GM18868 (cell line): Measurements from ENCODE around the gene SNX13.
A peak's percentile ranks its signal among the peaks of the same experiment; 100 is the strongest.
"Not testable (repeated sequence)": the region's sequence is repeated elsewhere in the genome, so short reads cannot be mapped to it uniquely, and the experiment has no call there.

ENCODE experiments used
- ATAC-seq: cut with Tn5 transposase; IDR thresholded peaks from one replicate; pipeline ENCODE4 v1.9.1; 2021; ENCODE audit warnings: mild to moderate bottlenecking, moderate library complexity; ENCODE audit not compliant: unreplicated experiment

The SNX13 gene

DNA sequence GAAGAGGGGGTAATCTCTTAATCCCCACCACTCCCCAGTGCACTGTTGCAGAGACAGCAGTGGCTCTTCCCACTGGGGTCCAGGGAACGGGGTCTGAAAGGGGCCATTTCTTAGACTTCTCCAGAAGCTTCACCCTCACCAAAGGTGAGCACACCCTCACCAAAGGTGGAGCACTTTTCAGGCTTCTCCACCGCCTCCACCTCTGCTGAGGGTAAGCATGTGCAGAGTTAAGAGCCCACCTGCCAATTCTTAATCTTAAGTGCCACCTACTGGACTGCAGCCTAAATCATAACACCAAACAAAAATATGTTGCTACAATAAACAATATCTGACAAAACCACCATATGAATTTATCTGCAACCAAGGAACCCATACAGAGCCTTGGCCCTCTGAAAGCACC lies 27.0 kb downstream of the SNX13 start:
- ATAC-seq, result no peak

DNA sequence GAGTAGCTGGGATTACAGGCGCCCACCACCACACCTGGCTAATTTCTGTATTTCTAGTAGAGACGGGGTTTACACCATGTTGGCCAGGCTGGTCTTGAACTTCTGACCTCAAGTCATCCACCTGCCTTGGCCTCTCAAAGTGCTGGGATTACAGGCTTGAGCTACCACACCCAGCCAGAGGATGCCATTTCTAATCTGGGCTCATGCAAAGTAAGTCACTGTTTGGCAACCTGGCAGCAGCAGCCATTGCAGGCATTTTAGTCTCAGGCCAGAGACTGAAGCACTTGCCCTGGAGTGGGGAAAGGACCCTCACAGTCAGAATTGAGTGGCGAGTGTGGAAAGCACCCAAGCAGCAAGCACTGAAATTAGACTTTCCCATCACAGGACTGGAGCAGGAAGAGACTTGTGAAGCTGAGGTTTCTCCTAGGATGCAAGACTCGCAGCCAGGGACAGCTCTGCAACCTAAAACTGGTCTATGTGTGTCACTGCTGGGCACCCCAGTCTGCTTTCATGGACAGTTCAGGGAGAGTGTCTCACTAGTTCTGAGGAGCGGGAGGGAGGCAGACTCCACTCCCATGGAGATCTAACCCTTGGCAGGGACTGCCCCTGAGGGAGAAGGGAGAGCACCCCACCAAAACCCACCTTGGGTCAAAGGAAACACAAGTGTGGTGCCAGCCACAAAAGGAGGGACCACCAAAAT lies 27.6 kb downstream of the SNX13 start:
- no peak for ATAC-seq

DNA sequence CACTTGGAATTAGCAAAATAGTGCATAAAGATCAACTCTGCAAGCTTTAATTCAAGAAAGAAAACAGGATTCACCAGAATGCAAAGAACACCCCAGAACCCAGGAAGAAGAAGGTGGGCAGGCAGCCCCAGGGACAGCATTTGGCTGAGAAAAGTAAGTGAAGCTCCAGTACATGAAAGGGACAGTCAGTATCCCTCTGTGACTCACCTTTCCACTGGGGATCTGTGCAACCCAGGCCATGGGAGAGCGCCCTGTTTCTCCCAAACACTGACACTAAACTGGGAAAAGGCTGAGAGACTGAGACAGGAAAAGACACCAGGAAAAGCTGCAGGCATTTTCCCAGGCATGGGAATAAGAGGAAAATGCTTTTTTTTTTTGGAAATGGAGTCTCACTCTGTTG lies 28.2 kb downstream of the SNX13 start:
- ATAC-seq, result no peak

DNA sequence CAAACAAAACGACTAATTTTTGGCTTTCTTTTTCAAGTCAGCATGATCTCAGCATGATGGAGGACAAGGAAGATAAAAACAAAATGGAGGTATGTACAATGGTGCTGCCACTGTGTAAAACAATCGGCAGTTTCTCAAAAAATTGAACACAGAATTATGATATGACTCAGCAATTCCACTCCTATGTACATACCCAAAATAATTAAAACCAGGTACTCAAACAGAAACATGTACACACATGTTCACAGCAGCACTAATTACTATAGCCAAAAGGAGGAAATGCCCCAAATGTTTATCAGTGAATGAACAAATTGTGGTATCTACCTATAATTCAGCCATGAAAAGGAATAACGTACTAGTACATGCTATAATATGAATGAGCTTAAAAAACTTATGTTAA lies 29.9 kb downstream of the SNX13 start:
- no peak for ATAC-seq

DNA sequence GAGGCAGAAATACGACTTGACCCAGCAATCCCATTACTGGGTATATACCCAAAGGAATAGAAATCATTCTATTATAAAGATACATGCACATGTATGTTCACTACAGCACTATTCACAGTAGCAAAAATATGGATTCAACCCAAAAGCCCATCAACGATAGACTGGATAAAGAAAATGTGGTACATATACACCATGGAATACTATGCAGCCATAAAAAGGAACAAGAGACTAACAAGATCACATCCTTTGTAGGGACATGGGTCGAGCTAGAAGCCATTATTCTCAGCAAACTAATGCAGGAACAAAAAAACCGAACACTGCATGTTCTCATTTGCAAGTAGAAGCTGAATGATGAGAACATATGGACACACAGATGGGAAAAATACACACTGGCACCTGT lies 31.0 kb downstream of the SNX13 start:
- not testable (repeated sequence) for ATAC-seq

DNA sequence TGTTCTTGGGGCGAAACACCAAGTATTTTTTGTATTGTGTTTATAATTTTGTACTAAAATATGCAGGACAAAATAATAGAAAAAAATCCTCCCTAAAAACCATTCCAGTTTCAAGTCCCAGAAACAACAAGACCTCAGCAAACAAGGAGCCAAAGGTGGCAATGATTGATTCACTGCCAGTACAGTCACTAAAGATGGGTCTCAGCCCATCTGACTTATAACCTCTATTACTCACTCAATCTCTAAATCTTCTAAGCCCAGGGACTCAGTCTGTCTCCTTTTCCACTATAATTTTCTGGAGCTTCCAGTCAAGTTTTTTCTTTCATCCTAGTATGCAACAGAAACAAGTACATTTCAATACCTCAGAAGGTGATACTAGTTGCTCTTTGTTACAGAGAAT lies 33.3 kb downstream of the SNX13 start:
- ATAC-seq, result no peak

DNA sequence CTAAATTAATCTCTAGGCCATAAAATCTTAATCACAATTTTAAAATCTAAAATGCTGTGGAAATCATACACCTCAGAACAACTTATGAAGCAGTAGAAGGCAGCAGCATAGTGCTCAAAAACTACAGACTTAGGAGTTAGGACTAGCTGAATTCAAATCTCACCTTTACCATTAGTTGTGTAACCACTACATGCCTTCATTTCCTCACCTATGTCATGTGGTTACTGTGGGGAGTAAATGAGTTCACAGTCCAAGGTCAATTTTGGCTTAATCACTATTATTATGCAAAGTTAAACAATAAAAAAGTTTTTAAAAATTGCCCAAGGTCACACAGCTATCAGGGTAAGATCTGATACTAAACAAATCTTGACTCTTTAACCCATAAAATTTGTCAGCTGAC lies 37.0 kb downstream of the SNX13 start:
- no peak for ATAC-seq

DNA sequence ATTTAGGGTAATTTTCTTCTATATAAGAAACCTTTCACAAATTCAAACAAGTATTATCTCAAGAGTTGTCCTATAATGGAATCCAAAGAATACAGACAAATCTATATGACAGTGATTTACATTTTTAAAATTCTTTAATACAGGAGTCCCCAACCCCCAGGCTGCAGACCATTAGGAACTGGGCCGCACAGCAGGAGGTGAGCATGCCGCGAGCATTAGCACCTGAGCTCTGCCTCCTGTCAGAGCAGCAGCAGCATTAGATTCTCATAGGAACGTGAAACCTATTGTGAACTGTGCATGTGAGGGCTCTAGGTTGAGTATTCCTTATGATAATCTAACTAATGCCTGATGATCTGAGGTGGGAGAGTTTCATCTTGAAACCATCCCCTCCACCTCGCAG lies 37.7 kb downstream of the SNX13 start:
- ATAC-seq, result no peak

DNA sequence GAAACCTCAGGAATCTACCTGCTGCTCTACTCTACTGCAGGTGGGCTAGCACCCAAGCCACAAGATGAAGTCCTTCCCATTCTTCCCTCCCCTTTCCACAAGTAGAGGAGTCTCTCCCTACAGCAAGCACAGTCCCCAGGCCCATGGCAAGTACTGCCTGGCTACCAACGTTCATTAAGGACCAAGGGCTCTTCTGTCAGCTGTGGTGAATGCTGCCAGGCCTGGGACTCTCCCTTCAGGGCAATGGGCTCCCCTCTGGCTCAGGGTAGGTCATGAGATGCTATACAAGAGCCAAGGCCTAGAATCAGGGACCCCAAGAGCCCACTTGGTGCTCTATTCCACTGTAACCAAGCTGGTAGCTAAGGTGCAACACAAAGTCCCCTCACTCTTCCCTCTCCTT lies 39.8 kb downstream of the SNX13 start:
- ATAC-seq, result no peak

DNA sequence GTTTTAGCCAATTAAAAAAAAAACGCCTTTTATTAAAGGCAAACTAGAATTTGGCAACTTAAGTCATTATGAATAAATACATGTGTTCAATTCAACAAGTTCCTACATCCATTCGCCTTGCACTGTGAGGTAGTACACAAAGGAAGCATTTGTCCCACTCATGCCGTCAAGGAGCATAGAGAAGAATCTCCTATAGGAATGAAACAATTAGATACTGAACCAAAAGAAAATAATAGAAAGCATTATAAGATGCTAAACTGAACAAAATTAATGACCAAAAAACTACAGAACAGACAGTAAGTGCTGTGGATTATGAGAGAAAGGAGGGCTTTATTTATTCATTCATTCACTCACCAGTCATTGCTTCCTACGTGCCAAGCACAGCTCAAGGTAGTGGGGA lies 42.2 kb downstream of the SNX13 start:
- ATAC-seq, result no peak

DNA sequence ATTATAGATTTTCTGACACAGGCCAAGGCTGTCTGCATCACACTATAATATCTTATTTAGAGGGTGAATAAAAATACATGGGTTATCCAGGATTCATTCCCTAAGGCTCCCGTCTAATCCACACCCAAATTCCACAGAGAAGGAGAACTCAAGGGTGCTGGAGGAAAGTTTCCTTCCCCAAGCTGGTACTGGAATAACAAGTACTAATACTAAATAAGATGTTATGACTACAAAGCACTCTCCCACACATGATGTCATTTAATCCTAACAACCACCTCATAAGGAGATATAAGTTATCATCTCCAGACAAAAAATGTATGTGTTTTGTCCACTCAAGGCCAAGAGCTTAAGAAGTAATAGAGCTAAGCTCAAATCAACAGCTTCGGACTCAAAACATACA lies 53.0 kb downstream of the SNX13 start:
- ATAC-seq, result no peak

DNA sequence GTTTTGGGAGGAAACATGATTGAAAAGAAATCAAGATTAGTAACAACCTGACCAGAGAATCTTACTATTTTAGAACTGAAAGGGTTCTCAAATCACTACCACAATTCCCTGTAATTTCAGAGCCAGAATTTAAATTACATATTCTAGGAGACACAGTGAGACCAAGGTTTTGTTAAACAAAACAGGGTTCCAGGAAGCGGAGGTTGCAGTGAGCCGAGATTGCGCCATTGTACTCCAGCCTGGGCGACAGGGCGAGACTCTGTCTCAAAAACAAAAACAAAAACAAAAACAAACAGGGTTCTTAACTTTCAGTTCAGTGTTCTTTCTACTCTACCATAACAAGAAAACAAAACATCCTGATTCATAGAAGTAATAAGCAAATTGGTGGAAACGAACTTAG lies 57.6 kb downstream of the SNX13 start:
- no peak for ATAC-seq

DNA sequence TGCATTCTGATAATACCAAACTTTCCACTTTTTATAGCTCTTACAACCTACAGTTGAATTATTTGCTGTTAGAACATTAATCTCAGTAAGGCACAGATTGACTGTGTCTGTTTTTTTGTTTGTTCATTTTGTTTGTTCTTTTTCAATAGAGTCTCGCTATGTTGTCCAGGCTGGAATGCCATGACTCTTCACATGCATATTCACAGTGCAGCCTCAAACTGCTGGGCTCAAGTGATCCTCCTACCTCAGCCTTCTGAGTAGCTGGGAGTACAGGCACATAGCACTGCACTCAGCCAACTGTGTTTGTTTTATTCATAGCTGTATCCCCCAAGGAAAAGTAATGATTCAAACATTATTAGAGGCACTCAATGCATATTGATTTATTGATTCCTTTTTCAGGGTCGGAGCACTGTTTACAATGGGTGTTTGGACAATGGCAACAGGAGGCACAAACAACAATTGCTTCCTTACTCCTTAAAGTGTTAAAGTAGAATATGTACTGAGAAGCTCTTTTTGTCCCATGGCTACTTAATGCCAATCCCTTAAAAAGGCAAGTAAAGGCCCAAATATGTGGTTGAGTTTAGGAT lies 61.1 kb downstream of the SNX13 start:
- ATAC-seq, result no peak

DNA sequence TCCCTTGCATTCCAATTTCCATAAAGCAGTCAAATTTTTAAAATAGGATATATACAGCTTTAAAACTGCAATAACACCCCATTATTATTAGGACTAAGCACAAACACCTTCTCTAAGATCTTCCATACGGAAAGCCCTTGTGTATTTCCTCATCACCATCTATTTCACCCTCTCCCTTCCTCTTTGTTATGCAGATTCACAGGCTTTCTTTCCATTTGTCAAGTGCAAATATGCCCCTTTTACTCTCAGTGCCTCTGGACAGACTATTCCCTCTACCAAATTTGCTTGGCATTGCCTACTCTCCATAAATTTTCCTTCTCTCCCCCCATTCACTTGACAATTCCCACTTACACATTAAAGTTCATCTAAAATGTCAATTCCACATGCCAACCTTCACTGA lies 61.7 kb downstream of the SNX13 start:
- ATAC-seq, result no peak

DNA sequence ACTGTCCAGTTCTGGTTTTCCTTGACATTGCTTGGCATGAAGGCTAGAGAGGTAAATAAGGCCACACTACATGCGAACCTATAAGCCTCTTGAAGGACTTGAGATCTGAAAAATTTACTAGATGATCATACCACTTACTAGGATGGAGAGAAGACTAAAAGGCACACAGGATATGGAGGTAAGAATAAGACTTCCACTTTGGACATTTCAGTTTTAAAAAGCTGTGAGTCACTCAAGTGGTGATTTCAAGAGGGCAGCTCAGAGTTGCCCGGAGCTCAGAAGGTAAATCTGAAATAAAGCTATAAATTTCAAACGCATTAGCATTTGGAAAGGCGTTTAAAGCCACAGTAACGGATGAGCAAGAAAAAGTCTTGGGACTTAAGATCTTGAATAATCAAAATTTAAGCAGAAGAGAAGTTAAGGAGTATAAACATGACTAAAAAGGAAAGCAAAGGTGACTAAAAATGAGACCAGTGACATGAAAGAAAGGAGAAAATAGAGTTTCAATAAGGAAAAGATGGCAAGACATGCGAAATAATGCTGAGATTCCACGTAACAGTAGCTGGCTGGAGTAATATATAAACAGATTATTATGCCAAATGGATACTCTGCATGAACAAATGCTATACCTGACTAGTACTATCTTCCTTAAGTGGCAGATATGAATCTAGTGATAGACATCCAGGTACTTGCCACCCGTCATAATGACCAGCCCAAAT lies 68.3 kb downstream of the SNX13 start:
- no peak for ATAC-seq

DNA sequence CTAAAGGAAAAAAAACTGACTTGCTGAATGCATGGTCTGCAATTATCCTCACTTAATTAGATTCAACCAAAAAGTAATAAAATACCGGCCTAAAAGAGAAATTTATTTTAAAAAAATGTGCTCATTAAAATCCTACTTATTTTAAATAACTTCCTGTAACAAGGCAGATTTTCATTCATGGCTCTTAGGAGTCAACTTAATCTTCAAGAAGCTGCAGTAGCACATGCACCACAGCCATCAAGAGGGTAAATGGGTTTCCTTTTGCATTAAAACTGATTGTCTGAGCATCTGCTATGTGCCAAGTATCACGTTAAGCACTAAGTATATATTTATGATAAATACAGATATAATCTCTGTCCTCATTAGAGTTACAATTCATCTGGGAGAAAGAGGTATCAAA lies 69.9 kb downstream of the SNX13 start:
- no peak for ATAC-seq

DNA sequence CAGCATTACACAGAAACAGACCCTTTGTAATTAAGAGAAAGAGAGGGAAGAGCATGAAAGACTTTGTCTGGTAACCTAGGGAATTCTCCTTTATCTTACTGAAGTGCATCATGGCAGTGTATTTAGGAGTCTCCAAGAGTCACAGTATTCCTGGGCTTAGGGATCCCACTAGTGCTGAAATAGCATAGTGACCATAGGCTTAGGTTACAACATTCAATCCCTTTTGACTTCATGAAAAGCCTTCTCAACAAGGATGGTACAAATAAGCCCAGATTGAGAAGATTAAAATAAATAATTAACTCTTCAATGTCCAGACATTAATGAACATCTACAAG lies 76.5 kb downstream of the SNX13 start:
- no peak for ATAC-seq

DNA sequence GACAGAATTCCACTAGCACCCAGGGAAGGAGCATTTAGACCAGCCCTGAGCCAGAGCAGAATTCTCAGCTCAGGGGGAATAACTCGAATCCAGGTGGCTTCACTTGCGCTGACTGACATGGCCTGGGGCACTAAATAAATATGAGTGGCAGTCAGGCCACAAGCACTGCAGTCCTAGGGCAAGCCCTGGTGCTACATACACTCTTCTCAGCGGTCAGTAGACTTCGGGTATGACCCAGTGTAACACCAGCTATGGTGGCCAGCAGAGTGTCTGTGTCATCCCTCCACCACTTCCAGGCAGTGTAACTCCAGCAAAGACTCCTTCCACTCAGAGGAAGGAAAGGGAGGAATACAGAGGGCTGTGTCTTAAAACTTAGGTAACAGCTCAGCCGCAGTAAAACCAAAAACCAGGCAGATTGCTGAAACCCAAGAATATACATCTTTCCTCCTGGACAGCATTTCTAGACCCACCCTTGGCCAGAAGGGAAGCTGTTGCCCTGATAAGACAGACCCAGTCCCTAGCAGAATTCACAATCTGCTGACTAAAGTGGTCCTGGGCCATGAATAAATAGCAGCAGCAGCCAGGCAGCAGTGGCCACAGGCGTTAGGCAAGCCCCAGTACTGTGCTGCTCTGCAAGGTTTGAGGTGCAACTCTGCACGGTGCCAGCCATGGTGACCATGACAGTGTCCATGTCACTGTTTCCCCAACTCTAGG lies 77.0 kb downstream of the SNX13 start:
- no peak for ATAC-seq

DNA sequence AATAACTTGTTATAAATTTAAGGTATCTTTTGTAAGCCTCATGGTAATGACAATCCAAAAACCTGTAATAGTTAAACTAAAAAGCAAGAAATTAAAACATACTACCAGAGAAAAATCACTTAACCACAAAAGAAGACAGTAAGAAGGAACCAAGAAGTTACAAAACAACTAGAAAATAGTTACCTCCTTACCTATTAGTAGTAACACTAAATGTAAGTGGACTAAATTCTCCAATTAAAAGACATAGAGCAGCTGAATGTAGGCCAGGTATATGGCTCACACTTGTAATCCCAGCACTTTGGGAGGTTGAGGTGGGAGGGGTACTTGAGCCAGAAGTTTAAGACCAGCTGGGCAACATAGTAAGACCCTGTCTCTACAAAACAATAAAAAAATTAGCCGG lies 84.0 kb downstream of the SNX13 start:
- ATAC-seq, result no peak

DNA sequence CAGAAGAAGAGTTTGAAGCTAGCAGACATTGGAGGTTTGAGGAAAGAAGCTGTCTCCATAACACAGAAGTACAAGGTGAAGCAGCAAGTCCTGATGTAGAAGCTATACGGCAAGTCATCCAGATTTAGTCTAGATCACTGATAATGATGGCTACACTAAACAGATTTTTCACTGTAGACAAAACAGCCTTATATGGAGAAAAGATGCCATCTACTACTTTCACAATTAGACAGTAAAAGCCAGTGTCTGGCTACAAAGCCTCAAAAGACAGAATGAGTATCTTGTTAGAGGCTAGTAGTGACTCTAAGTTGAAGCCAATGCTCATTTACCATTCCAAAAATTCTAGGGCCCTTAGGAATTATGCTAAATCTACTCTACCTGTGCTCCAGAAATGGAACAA lies 85.1 kb downstream of the SNX13 start:
- peak; percentile 34 for ATAC-seq

DNA sequence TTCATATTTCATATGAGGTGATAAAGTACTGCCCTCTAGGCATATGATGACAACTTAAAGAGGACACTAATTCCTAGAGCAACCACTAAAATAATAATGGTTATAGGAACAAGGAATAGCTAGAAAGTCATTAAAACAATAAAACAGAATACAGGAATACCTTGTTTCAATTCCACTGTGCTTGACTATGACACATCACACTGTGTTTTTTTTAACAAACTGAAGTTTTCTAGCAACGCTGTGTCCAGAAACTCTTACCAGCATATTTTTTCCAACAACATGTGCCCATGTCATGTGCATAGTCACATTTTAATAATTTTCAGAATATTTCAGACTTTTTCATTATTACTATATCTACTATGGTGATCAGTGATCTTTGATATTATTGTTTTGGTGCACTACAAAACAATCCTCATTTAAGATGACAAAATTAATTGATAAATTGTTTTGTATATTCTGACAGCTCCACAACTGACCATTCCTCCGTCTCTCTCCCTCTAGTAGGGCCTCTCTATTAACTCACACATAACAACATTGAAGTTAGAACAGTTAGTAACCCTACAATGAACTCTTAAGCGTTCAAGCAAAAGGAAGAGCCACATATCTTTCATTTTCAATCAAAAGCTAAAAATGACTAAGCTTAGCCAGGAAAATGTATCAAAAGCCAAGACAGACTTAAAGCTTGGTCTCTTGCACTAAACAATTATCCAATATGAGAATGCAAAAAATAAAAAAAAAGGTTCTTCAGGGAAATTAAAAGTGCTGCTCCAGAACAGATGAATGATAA lies 85.8 kb downstream of the SNX13 start:
- ATAC-seq, result peak; percentile 58
